ENCODE data around the gene SNPH. TPM values are rescaled to one million over a fixed set of nuclear protein-coding genes. Genes with fewer than 3 reads are reported as not detected.
"Not testable (repeated sequence)": the region's sequence is repeated elsewhere in the genome, so short reads cannot be mapped to it uniquely, and the experiment has no call there.

The SNPH gene
- total and polyA plus RNA-seq, 5 donors from 2014 or later = 0.97 to 7.5 (median 3.5) TPM

GRCh38 chr20:1335961-1336698 lies 70.0 kb downstream of the SNPH start:
- ATAC-seq (ENCODE audit: low read depth in 2 of 2) (no peak), DNase-seq (no peak)
- H3K4me3 Mint-ChIP-seq = peak overlapping the region in 1 of 4 donors; percentile 21
- peak overlapping the region in 2 of 3 donors; percentile 71 to 85 for H3K27ac Mint-ChIP-seq
- H3K9me3 Mint-ChIP-seq = no peaks in the 10 kb centered on the region
- Histone ChIP-seq H3K9me3 (ENCODE audit: control insufficient read depth in 2 of 2, low read length in 2 of 2) (no peaks in the 10 kb centered on the region), H3K36me3 (ENCODE audit: control insufficient read depth, insufficient read depth, low read length) (peaks cover 12% of the 10 kb centered on the region), H3K4me3 (ENCODE audit: low read depth, low read length) (no peak overlapping the region), H3K27me3 (ENCODE audit: control insufficient read depth, insufficient read depth, low read length) (no peaks in the 10 kb centered on the region), H3K27ac (ENCODE audit: insufficient read depth, low read length, poor library complexity, severe bottlenecking) (no peak overlapping the region), H3K4me1 (ENCODE audit: control insufficient read depth, insufficient read depth, low read length, poor library complexity, severe bottlenecking) (no peaks in the 10 kb centered on the region)
- peaks cover 5 to 32% (median 16%) of the 10 kb centered on the region in 4 donors for H3K4me1 Mint-ChIP-seq
- peaks cover 8% of the 10 kb centered on the region for H3K36me3 Mint-ChIP-seq
- no peaks in the 10 kb centered on the region for H3K27me3 Mint-ChIP-seq

DNA sequence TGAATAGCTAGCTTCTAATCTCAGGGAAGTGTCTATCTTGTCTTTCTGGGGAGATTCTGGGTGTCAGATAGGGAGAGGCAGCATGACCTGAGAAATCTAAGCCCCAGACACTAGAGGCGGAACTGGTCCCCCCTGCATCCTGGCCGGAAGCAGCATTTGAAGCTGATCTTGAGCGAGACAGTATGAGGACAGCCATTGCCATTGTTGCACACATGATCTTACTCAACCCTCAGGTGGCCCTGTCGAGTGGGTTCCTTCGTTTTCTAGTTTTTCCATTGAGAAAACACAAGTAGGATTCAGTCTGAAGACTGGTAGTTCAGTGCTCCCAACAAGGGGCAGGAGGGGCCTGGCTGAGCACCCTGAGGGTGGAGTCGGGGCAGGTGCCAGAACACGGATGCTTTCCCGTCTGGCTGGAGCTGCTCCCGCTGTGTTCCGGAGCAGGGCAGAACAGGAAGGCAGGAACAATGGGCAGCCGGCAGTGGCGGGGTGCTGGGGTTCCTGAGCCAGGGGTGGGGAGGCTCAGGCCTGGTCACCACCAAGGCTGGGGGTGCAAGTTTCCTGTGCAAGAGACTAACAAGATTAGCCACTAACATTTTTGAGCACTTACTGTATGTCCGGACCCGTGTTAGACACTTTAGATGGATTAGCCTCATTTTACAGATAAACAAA lies 70.7 kb downstream of the SNPH start:
- peaks cover 3 to 27% (median 12%) of the 10 kb centered on the region in 4 donors for H3K4me1 Mint-ChIP-seq
- H3K36me3 ChIP-seq (ENCODE audit: control insufficient read depth, insufficient read depth, low read length) = peaks cover 11% of the 10 kb centered on the region
- no peaks in the 10 kb centered on the region for H3K27me3 Mint-ChIP-seq
- no peak overlapping the region for H3K4me3 ChIP-seq (ENCODE audit: low read depth, low read length)
- H3K4me1 ChIP-seq (ENCODE audit: control insufficient read depth, insufficient read depth, low read length, poor library complexity, severe bottlenecking) = no peaks in the 10 kb centered on the region
- H3K9me3 ChIP-seq (ENCODE audit: control insufficient read depth in 2 of 2, low read length in 2 of 2) = no peaks in the 10 kb centered on the region
- H3K27me3 ChIP-seq (ENCODE audit: control insufficient read depth, insufficient read depth, low read length) = no peaks in the 10 kb centered on the region
- H3K27ac Mint-ChIP-seq = peak overlapping the region; percentile 26 to 85 (median 71)
- H3K9me3 Mint-ChIP-seq = no peaks in the 10 kb centered on the region
- DNase-seq (peak in 1 of 3 donors; percentile 27), ATAC-seq (ENCODE audit: low read depth in 2 of 2) (no peak)
- H3K36me3 Mint-ChIP-seq = peaks cover 5% of the 10 kb centered on the region
- no peak overlapping the region for H3K27ac ChIP-seq (ENCODE audit: insufficient read depth, low read length, poor library complexity, severe bottlenecking)
- no peak overlapping the region for H3K4me3 Mint-ChIP-seq

DNA sequence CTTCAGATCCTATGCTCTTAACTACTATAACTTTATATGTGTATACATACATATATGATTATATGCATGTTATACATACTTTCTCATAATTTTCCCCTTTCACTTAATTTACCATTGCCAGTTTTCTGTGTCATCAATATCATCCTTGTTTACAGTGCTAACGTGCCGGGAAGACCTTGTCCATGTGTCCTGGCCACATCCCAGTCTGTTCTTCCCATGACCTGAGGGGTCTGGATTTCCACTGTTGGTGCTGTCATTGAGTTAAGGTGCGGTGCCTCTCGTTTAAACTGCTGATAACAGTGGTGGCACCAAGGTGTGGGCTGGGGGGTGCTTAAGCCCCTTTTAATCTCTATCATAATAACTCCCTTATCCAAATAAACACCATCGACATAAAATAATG lies 71.3 kb downstream of the SNPH start:
- peak overlapping the region in 1 of 3 donors; percentile 32 for H3K27ac Mint-ChIP-seq
- Histone ChIP-seq H3K4me1 (ENCODE audit: control insufficient read depth, insufficient read depth, low read length, poor library complexity, severe bottlenecking) (no peaks in the 10 kb centered on the region), H3K9me3 (ENCODE audit: control insufficient read depth in 2 of 2, low read length in 2 of 2) (no peaks in the 10 kb centered on the region), H3K36me3 (ENCODE audit: control insufficient read depth, insufficient read depth, low read length) (peaks cover 5% of the 10 kb centered on the region), H3K27me3 (ENCODE audit: control insufficient read depth, insufficient read depth, low read length) (no peaks in the 10 kb centered on the region), H3K4me3 (ENCODE audit: low read depth, low read length) (no peak overlapping the region), H3K27ac (ENCODE audit: insufficient read depth, low read length, poor library complexity, severe bottlenecking) (no peak overlapping the region)
- H3K27me3 Mint-ChIP-seq = no peaks in the 10 kb centered on the region
- no peaks in the 10 kb centered on the region for H3K36me3 Mint-ChIP-seq
- no peaks in the 10 kb centered on the region for H3K9me3 Mint-ChIP-seq
- no peak overlapping the region for H3K4me3 Mint-ChIP-seq
- ATAC-seq (ENCODE audit: low read depth in 2 of 2) (no peak), DNase-seq (no peak)
- peaks cover 3 to 29% (median 13%) of the 10 kb centered on the region in 4 donors for H3K4me1 Mint-ChIP-seq

- Mint-ChIP-seq H3K27me3 (no peaks in the 10 kb centered on the region), H3K27ac (no peak overlapping the region), H3K9me3 (no peaks in the 10 kb centered on the region), H3K36me3 (no peaks in the 10 kb centered on the region), H3K4me3 (no peak overlapping the region), H3K4me1 (peaks cover 5 to 26% (median 13%) of the 10 kb centered on the region in 4 donors)
- no peak for DNase-seq
- H3K27me3 ChIP-seq (ENCODE audit: control insufficient read depth, insufficient read depth, low read length) = no peaks in the 10 kb centered on the region
- no peak overlapping the region for H3K27ac ChIP-seq (ENCODE audit: insufficient read depth, low read length, poor library complexity, severe bottlenecking)
- no peaks in the 10 kb centered on the region for H3K4me1 ChIP-seq (ENCODE audit: control insufficient read depth, insufficient read depth, low read length, poor library complexity, severe bottlenecking)
- no peak for ATAC-seq (ENCODE audit: low read depth in 2 of 2)
- H3K4me3 ChIP-seq (ENCODE audit: low read depth, low read length) = no peak overlapping the region
- H3K36me3 ChIP-seq (ENCODE audit: control insufficient read depth, insufficient read depth, low read length) = peaks cover 4% of the 10 kb centered on the region
- H3K9me3 ChIP-seq (ENCODE audit: control insufficient read depth in 2 of 2, low read length in 2 of 2) = no peaks in the 10 kb centered on the region
Measured at GRCh38 chr20:1338096-1338495, 72.0 kb downstream of the SNPH start.

DNA sequence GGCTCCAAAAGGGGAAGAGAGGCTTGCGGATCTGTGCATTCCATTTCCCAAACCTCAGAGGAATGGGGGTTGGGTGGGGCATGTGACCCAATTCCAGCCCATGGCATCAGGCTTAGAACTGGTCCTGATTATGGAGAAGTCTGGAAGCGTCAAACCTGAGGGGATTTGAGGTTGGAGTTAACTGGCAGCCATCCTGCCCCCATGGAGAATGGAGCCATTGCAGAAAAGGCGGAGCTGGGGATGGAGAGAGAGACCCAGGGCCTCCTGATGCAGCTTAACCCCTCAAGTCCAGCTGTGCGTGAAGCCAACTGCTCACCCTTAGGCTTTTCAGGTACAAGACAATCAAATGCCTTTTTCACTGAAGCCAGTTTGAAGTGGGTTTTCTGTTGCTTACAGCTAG lies 72.7 kb downstream of the SNPH start:
- Histone ChIP-seq H3K36me3 (ENCODE audit: control insufficient read depth, insufficient read depth, low read length) (no peaks in the 10 kb centered on the region), H3K4me1 (ENCODE audit: control insufficient read depth, insufficient read depth, low read length, poor library complexity, severe bottlenecking) (no peaks in the 10 kb centered on the region), H3K27me3 (ENCODE audit: control insufficient read depth, insufficient read depth, low read length) (no peaks in the 10 kb centered on the region), H3K27ac (ENCODE audit: insufficient read depth, low read length, poor library complexity, severe bottlenecking) (no peak overlapping the region), H3K9me3 (ENCODE audit: control insufficient read depth in 2 of 2, low read length in 2 of 2) (no peaks in the 10 kb centered on the region), H3K4me3 (ENCODE audit: low read depth, low read length) (no peak overlapping the region)
- Mint-ChIP-seq H3K4me1 (peaks cover 5 to 27% (median 13%) of the 10 kb centered on the region in 4 donors), H3K4me3 (no peak overlapping the region), H3K9me3 (no peaks in the 10 kb centered on the region), H3K27me3 (no peaks in the 10 kb centered on the region), H3K36me3 (no peaks in the 10 kb centered on the region), H3K27ac (no peak overlapping the region)
- ATAC-seq (ENCODE audit: low read depth in 2 of 2) (no peak), DNase-seq (no peak)

DNA sequence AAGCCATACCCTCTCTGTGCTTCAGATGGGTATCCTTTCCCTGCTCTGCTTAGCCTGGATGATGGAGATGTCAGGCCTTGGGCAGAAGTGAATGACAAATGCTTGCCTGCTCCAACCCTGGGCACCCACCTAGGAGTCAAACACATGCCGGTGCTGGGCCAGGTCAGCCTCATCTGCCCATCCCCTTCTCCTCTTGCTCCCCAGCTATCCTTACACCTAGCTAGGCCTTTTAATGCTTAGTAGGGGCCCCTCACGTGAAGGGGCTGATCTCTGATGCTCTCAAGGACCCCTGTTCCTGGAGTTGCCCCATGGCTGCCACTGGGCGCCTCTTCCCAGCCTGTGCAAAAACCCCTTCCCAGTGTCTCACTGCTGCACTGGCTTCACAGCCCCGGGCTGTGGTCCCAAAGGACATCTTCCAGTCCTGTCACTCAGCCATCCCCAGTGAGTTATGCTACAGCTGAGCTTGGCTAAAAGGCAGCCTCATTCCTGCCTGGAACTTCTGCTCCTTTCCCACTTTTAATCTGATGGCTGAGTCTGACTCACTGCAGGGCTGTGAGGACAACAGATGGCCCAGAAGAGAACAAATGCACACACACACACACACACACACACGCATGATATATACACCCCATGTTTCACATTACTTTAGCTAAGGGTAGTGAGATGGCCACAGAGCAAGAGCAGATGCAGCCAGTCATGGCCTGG lies 75.6 kb downstream of the SNPH start:
- no peak overlapping the region for H3K4me3 ChIP-seq (ENCODE audit: low read depth, low read length)
- H3K4me1 Mint-ChIP-seq = peaks cover 7 to 37% (median 28%) of the 10 kb centered on the region in 4 donors
- H3K27ac ChIP-seq (ENCODE audit: insufficient read depth, low read length, poor library complexity, severe bottlenecking) = no peak overlapping the region
- no peaks in the 10 kb centered on the region for H3K36me3 ChIP-seq (ENCODE audit: control insufficient read depth, insufficient read depth, low read length)
- no peaks in the 10 kb centered on the region for H3K9me3 Mint-ChIP-seq
- H3K9me3 ChIP-seq (ENCODE audit: control insufficient read depth in 2 of 2, low read length in 2 of 2) = no peaks in the 10 kb centered on the region
- ATAC-seq (ENCODE audit: low read depth in 2 of 2) (no peak), DNase-seq (no peak)
- no peak overlapping the region for H3K4me3 Mint-ChIP-seq
- H3K36me3 Mint-ChIP-seq = no peaks in the 10 kb centered on the region
- H3K27ac Mint-ChIP-seq = peak overlapping the region in 2 of 3 donors; percentile 3 to 55
- H3K4me1 ChIP-seq (ENCODE audit: control insufficient read depth, insufficient read depth, low read length, poor library complexity, severe bottlenecking) = peaks cover 4% of the 10 kb centered on the region
- no peaks in the 10 kb centered on the region for H3K27me3 ChIP-seq (ENCODE audit: control insufficient read depth, insufficient read depth, low read length)
- no peaks in the 10 kb centered on the region for H3K27me3 Mint-ChIP-seq

DNA sequence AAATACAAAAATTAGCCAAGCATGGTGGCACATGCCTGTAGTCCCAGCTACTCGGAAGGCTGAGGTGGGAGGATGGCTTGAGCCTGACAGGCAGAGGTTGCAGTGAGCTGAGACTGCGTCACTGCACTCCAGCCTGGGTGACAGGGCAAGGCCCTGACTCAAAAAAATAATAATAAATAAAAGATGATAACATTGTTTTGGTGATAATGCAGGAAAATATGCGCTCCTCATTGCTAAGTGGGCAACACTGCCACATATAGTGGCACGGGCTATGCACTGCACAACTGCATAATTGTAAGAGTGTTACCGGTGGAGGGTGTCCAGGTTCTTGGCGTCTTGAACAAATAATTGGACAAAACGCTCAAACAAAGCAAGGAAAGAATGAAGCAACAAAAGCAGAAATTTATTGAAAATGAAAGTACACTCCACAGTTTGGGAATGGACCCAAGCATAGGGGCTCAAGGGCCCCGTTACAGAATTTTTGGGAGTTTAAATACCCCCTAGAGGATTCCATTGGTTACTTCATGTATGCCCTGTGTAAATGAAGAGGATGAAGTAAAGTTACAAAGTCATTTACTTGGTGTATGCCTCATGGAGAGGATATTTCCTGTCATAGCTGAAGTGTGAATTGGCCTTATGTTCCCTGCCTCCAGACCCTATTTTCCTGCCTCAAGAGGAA lies 77.5 kb downstream of the SNPH start:
- not testable (repeated sequence) for H3K4me3 ChIP-seq (ENCODE audit: low read depth, low read length); H3K4me1 ChIP-seq (ENCODE audit: control insufficient read depth, insufficient read depth, low read length, poor library complexity, severe bottlenecking); H3K4me3 Mint-ChIP-seq; H3K27me3 Mint-ChIP-seq; H3K9me3 Mint-ChIP-seq; DNase-seq; H3K9me3 ChIP-seq (ENCODE audit: control insufficient read depth in 2 of 2, low read length in 2 of 2); H3K36me3 ChIP-seq (ENCODE audit: control insufficient read depth, insufficient read depth, low read length); H3K27me3 ChIP-seq (ENCODE audit: control insufficient read depth, insufficient read depth, low read length); ATAC-seq (ENCODE audit: low read depth in 2 of 2); H3K27ac Mint-ChIP-seq; H3K36me3 Mint-ChIP-seq; H3K27ac ChIP-seq (ENCODE audit: insufficient read depth, low read length, poor library complexity, severe bottlenecking)
- peaks cover 12 to 44% (median 34%) of the 10 kb centered on the region in 4 donors for H3K4me1 Mint-ChIP-seq
